Panc1 (cell line): ENCODE data around the gene DEFB132. TPM values are rescaled to one million over a fixed set of nuclear protein-coding genes. Genes with fewer than 3 reads are reported as not detected.

Experiments used
- ATAC-seq: fragments of 200-7000 bp; cut with Tn5 transposase; 2 replicates; pipeline ENCODE4 v1.9.1; 2020; ENCODE audit warnings: mild to moderate bottlenecking, moderate library complexity
- BruUV-seq: library from RNA; stranded (reverse); fragments of 400-500 nt; replicated peaks from 2 replicates; lab custom pipeline; 2021; lab: Mats Ljungman, UMichigan
- CTCF ChIA-PET: fragments of 300-600 bp; sonication (Branson Sonifier 250); formaldehyde crosslinking; loops from one replicate; lab custom pipeline; 2022; ENCODE audit warnings: antibody characterized with exemption; lab: Charles Lee
- POLR2A ChIA-PET: fragments of 300-600 bp; sonication (Branson Sonifier 250); formaldehyde crosslinking; loops from one replicate; lab custom pipeline; 2022; ENCODE audit warnings: antibody characterized with exemption; lab: Charles Lee
- DNase-seq: peaks from one replicate; pipeline ENCODE4 v3.0.0-alpha.2; 2010; ENCODE audit warnings: low read depth, low spot score
- H3K27ac ChIP-seq: 2 replicates; pipeline ENCODE4 v1.5.1; 2011; ENCODE audit warnings: mild to moderate bottlenecking, low read length, inconsistent platforms
- H3K27me3 ChIP-seq: fragments of 200-500 bp; sonication (Bioruptor generic); 2 replicates; pipeline ENCODE4 v1.6.0; 2014; ENCODE audit warnings: low read length, inconsistent platforms; ENCODE audit not compliant: control insufficient read depth, insufficient read depth
- H3K36me3 ChIP-seq: fragments of 200-500 bp; sonication (Bioruptor generic); 2 replicates; pipeline ENCODE4 v1.5.1; 2014; ENCODE audit warnings: inconsistent platforms, mild to moderate bottlenecking, low read length, moderate library complexity; ENCODE audit not compliant: control insufficient read depth, insufficient read depth
- H3K4me1 ChIP-seq: 2 replicates; pipeline ENCODE4 v1.5.1; 2011; ENCODE audit warnings: inconsistent platforms, mild to moderate bottlenecking, low read length, moderate library complexity; ENCODE audit not compliant: control insufficient read depth, insufficient read depth
- H3K4me3 ChIP-seq, 2 experiments: 2 replicates each; pipeline ENCODE4 v1.5.1; 2011 to 2012; ENCODE audit warnings: low read depth in 2 of 2, low read length in 2 of 2, mild to moderate bottlenecking in 2 of 2, inconsistent platforms in 1 of 2, moderate library complexity in 1 of 2
- H3K9me3 ChIP-seq: fragments of 200-500 bp; sonication (Bioruptor generic); 2 replicates; pipeline ENCODE4 v1.5.1; 2014; ENCODE audit warnings: low read depth, mild to moderate bottlenecking, inconsistent platforms, low read length, moderate library complexity; ENCODE audit not compliant: control insufficient read depth, insufficient read depth
- POLR2AphosphoS5 ChIP-seq: IDR thresholded peaks from 2 replicates; pipeline ENCODE4 v1.6.1; 2012; ENCODE audit warnings: mild to moderate bottlenecking, low read depth, low read length, moderate library complexity
- SIN3A ChIP-seq: IDR thresholded peaks from 2 replicates; pipeline ENCODE4 v1.6.1; 2012; ENCODE audit warnings: low read depth, mild to moderate bottlenecking, low read length, moderate library complexity, borderline replicate concordance; ENCODE audit not compliant: insufficient read depth
- TCF7L2 ChIP-seq: IDR thresholded peaks from 2 replicates; pipeline ENCODE4 v1.6.1; 2011; ENCODE audit warnings: mild to moderate bottlenecking, low read depth, low read length, inconsistent platforms
- in situ Hi-C: cut with HindIII; loops from 2 replicates; pipeline ENCODE4 v1.10.0; 2016; ENCODE audit warnings: low sequenced_read_pairs, low pct_unique_long_range_greater_than_20kb
- intact Hi-C: fragments of 100-400 bp; cut with micrococcal nuclease; formaldehyde crosslinking; loops from one replicate; pipeline ENCODE4 v1.10.0; 2022; ENCODE audit not compliant: unreplicated experiment
- total RNA-seq: library from RNA; stranded (reverse); gene quantifications from one replicate; pipeline ENCODE4 v1.2.1, GENCODE V29; 2021; ENCODE audit not compliant: unreplicated experiment
- TF ChIP-seq, protein P1 (sequence below), 2 experiments: IDR thresholded peaks; 2 replicates each; pipeline ENCODE4 v1.6.1; 2011 to 2012; ENCODE audit warnings: low read depth in 2 of 2, control low read depth in 1 of 2, low read length in 1 of 2, mild to moderate bottlenecking in 1 of 2, moderate library complexity in 1 of 2; ENCODE audit not compliant: insufficient read depth in 1 of 2
- TF ChIP-seq, protein P2 (sequence below): fragments of 450-650 bp; IDR thresholded peaks from 2 replicates; pipeline ENCODE4 v1.5.1; 2017; ENCODE audit warnings: mild to moderate bottlenecking

The DEFB132 gene
- total RNA-seq, 1 experiment from 2014 or later: 0.10 TPM

GRCh38 chr20:295804-296203, 38.3 kb downstream of the DEFB132 start:
- DNase-seq (no peak), ATAC-seq (no peak)
- intact Hi-C loops (no loop called here), in situ Hi-C loops (no loop called here)
- no peak for TF ChIP-seq TCF7L2
- TF ChIP-seq, protein P1, sequence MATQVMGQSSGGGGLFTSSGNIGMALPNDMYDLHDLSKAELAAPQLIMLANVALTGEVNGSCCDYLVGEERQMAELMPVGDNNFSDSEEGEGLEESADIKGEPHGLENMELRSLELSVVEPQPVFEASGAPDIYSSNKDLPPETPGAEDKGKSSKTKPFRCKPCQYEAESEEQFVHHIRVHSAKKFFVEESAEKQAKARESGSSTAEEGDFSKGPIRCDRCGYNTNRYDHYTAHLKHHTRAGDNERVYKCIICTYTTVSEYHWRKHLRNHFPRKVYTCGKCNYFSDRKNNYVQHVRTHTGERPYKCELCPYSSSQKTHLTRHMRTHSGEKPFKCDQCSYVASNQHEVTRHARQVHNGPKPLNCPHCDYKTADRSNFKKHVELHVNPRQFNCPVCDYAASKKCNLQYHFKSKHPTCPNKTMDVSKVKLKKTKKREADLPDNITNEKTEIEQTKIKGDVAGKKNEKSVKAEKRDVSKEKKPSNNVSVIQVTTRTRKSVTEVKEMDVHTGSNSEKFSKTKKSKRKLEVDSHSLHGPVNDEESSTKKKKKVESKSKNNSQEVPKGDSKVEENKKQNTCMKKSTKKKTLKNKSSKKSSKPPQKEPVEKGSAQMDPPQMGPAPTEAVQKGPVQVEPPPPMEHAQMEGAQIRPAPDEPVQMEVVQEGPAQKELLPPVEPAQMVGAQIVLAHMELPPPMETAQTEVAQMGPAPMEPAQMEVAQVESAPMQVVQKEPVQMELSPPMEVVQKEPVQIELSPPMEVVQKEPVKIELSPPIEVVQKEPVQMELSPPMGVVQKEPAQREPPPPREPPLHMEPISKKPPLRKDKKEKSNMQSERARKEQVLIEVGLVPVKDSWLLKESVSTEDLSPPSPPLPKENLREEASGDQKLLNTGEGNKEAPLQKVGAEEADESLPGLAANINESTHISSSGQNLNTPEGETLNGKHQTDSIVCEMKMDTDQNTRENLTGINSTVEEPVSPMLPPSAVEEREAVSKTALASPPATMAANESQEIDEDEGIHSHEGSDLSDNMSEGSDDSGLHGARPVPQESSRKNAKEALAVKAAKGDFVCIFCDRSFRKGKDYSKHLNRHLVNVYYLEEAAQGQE (IDR thresholded peaks at IDR 0.05; ENCODE audit: insufficient read depth in 1 of 2, low read depth in 2 of 2, low read length in 1 of 2): no peak
- TF ChIP-seq, protein P2, sequence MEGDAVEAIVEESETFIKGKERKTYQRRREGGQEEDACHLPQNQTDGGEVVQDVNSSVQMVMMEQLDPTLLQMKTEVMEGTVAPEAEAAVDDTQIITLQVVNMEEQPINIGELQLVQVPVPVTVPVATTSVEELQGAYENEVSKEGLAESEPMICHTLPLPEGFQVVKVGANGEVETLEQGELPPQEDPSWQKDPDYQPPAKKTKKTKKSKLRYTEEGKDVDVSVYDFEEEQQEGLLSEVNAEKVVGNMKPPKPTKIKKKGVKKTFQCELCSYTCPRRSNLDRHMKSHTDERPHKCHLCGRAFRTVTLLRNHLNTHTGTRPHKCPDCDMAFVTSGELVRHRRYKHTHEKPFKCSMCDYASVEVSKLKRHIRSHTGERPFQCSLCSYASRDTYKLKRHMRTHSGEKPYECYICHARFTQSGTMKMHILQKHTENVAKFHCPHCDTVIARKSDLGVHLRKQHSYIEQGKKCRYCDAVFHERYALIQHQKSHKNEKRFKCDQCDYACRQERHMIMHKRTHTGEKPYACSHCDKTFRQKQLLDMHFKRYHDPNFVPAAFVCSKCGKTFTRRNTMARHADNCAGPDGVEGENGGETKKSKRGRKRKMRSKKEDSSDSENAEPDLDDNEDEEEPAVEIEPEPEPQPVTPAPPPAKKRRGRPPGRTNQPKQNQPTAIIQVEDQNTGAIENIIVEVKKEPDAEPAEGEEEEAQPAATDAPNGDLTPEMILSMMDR: no peak
- TF ChIP-seq SIN3A: no peak
- no peak for TF ChIP-seq POLR2AphosphoS5
- Histone ChIP-seq H3K4me1 (peaks cover 31% of the 10 kb centered on the region), H3K9me3 (no peaks in the 10 kb centered on the region), H3K27ac (peak overlapping the region; percentile 49; the same call in 1 of the 2 replicates), H3K4me3 (no peak overlapping the region), H3K27me3 (no peaks in the 10 kb centered on the region), H3K36me3 (peaks cover 8% of the 10 kb centered on the region; the same call in 1 of the 2 replicates)
- POLR2A ChIA-PET: no interaction called here
- CTCF ChIA-PET: no interaction called here
- BruUV-seq: no TSS peak

GRCh38 chr20:297098-297924, 39.8 kb downstream of the DEFB132 start, which contains the start of gene ZCCHC3:
TSS of gene ZCCHC3 (plus strand) at chr20:297570. CDS start at chr20:297587, 17 bp downstream.
- DNase-seq: no peak
- H3K27ac ChIP-seq: peak within 1 kb of the TSS; percentile 92
- no peaks in the 10 kb centered on the region for H3K9me3 ChIP-seq
- TF ChIP-seq, protein P2: no peak; the same call in 1 of the 2 replicates
- TF ChIP-seq POLR2AphosphoS5 (peak; percentile 88), SIN3A (no peak; the same call in 1 of the 2 replicates), TCF7L2 (peak; percentile 92)
- TF ChIP-seq, protein P1 (IDR thresholded peaks at IDR 0.05; ENCODE audit: insufficient read depth in 1 of 2, low read depth in 2 of 2, low read length in 1 of 2): 0 out of 4 replicates have a peak, but pooled peaks of 1 of the 2 experiments have one; percentile 21
- in situ Hi-C loops: no loop called here
- TSS peak; percentile 95 for BruUV-seq
- peaks cover 8% of the 10 kb centered on the region; the same call in 1 of the 2 replicates for H3K36me3 ChIP-seq
- H3K4me3 ChIP-seq: peak within 1 kb of the TSS; percentile 77 to 94
- peaks cover 26% of the 10 kb centered on the region for H3K4me1 ChIP-seq
- intact Hi-C loops: no loop called here
- ATAC-seq: peak; percentile 84
- H3K27me3 ChIP-seq: no peaks in the 10 kb centered on the region
- ChIA-PET POLR2A (no interaction called here), CTCF (no interaction called here)
